CD4-positive, alpha-beta memory T cell (primary cell): ENCODE measurements around the gene PCMT1. TPM values are rescaled to one million over a fixed set of nuclear protein-coding genes. Genes with fewer than 3 reads are reported as not detected.

ENCODE experiments used
- CTCF ChIA-PET: fragments of 350-600 bp; sonication (Branson Sonifier 250); formaldehyde crosslinking; loops from one replicate; lab custom pipeline; 2021; ENCODE audit warnings: inconsistent platforms; ENCODE audit not compliant: partially characterized antibody; lab: Charles Lee
- POLR2A ChIA-PET: fragments of 350-600 bp; sonication (Branson Sonifier 250); formaldehyde crosslinking; loops from one replicate; lab custom pipeline; 2021; ENCODE audit not compliant: partially characterized antibody; lab: Charles Lee
- DNase-seq, 5 donors: peaks; one replicate each; pipeline versions ENCODE4 v3.0.0 to v3.0.0-alpha.2; 2020 to 2022; ENCODE audit warnings: mixed read lengths in 1 of 5
- H3K27ac ChIP-seq: one replicate; pipeline ENCODE4 v1.7.0; 2013; ENCODE audit warnings: low read depth, low read length
- H3K27me3 ChIP-seq: 2 replicates; pipeline ENCODE4 v1.7.0; 2013; ENCODE audit warnings: mild to moderate bottlenecking, low read length, moderate library complexity; ENCODE audit not compliant: insufficient read depth
- H3K36me3 ChIP-seq: 2 replicates; pipeline ENCODE4 v1.7.0; 2013; ENCODE audit warnings: mild to moderate bottlenecking, low read length, moderate library complexity; ENCODE audit not compliant: insufficient read depth
- H3K4me1 ChIP-seq: 2 replicates; pipeline ENCODE4 v1.7.0; 2013; ENCODE audit warnings: mild to moderate bottlenecking, low read length, moderate library complexity; ENCODE audit not compliant: insufficient read depth
- H3K4me3 ChIP-seq, 2 donors: one replicate each; pipeline ENCODE4 v1.7.0; 2013; ENCODE audit warnings: low read length in 2 of 2, mild to moderate bottlenecking in 1 of 2
- H3K9me3 ChIP-seq, 2 donors: one replicate each; pipeline ENCODE4 v1.7.0; 2013; ENCODE audit warnings: low read length in 2 of 2, control low read depth in 1 of 2; ENCODE audit not compliant: control insufficient read depth in 1 of 2
- H3K27ac Mint-ChIP-seq, 7 donors: one replicate each; pipeline ENCODE4 v1.8.0; 2020 to 2021; ENCODE audit warnings: mixed read lengths in 7 of 7, mild to moderate bottlenecking in 6 of 7, inconsistent platforms in 3 of 7, moderate library complexity in 3 of 7
- H3K27me3 Mint-ChIP-seq, 2 donors: one replicate each; pipeline ENCODE4 v1.8.0; 2020 to 2021; ENCODE audit warnings: mixed read lengths in 2 of 2
- H3K36me3 Mint-ChIP-seq, 2 donors: one replicate each; pipeline ENCODE4 v1.8.0; 2020 to 2021; ENCODE audit warnings: mixed read lengths in 2 of 2, inconsistent platforms in 1 of 2, mild to moderate bottlenecking in 1 of 2
- H3K4me1 Mint-ChIP-seq, 4 donors: one replicate each; pipeline ENCODE4 v1.8.0; 2020 to 2021; ENCODE audit warnings: mixed read lengths in 4 of 4, mild to moderate bottlenecking in 1 of 4
- H3K4me3 Mint-ChIP-seq, 8 donors: one replicate each; pipeline ENCODE4 v1.8.0; 2020 to 2021; ENCODE audit warnings: mixed read lengths in 8 of 8, mild to moderate bottlenecking in 7 of 8, moderate library complexity in 6 of 8, inconsistent platforms in 3 of 8
- H3K9me3 Mint-ChIP-seq, 8 donors: one replicate each; pipeline ENCODE4 v1.8.0; 2020 to 2021; ENCODE audit warnings: mixed read lengths in 8 of 8, mild to moderate bottlenecking in 5 of 8, inconsistent platforms in 3 of 8, moderate library complexity in 1 of 8
- intact Hi-C: fragments of 100-400 bp; cut with micrococcal nuclease; formaldehyde crosslinking; loops from one replicate; pipeline ENCODE4 v1.15.1; 2023
- polyA plus RNA-seq, 2 donors: library from polyadenylated mRNA; unstranded; fragments of 300-500 nt; fragmentation: Illumina TruSeq; gene quantifications; one replicate each; pipeline ENCODE4 v1.2.3, GENCODE V29; 2021
- total RNA-seq, 2 experiments: library from RNA; stranded (reverse); gene quantifications; one replicate each; pipeline ENCODE4 v1.2.3, GENCODE V29; 2021

PCMT1 gene
- total RNA-seq (10 to 100 TPM; 50.8 to 55.8 TPM), polyA plus RNA-seq (100 to 1,000 TPM; 145 to 196 TPM)

DNA sequence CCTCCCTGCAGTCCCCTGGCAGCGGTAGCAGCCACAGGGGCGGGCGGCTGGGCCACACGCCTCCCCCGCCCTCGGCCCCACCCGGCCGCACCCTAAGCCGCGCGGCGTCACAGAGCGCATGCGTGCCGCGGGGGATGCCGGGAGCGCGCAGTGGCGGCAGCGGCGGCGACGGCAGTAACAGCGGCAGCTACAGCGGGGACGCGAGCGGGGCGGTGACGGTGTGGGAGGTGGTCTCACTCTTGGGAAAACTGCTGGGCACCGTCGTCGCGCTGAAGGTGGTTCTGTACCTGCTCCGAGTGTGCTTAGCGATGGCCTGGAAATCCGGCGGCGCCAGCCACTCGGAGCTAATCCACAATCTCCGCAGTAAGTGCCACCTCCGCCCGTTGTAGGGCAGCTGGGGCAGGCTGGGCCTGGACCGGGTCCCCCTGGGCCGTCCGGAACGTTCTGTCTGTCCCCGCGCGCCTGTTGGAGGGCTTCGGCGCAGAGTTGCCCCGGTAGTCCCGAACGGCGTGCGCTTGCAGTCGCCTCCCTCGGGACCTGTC, at the start of gene PCMT1:
Gene PCMT1 (plus strand): TSS at position 148 of the 542 bp plus-strand sequence. CDS start 161 bp downstream, at position 309.
- Mint-ChIP-seq H3K4me1 (peaks cover 23 to 54% (median 38%) of the 10 kb centered on the region in 4 donors), H3K36me3 (peaks cover 0 to 15% of the 10 kb centered on the region in 2 donors), H3K4me3 (peak within 1 kb of the TSS; percentile 86 to 91 (median 90)), H3K27ac (peak within 1 kb of the TSS; percentile 75 to 95 (median 86)), H3K9me3 (no peaks in the 10 kb centered on the region), H3K27me3 (no peaks in the 10 kb centered on the region)
- peak within 1 kb of the TSS; percentile 83 for H3K27ac ChIP-seq
- peak; percentile 87 to 96 (median 93) for DNase-seq
- H3K36me3 ChIP-seq, result no peaks in the 10 kb centered on the region
- intact Hi-C loops, result loop anchor here (5.0 kb wide), 1 partner anchor 202 kb away; the partner anchor contains the start of gene PPIL4
- H3K4me1 ChIP-seq, result peaks cover 63% of the 10 kb centered on the region
- H3K4me3 ChIP-seq, result peak within 1 kb of the TSS; percentile 18 to 95
- H3K27me3 ChIP-seq, result no peaks in the 10 kb centered on the region
- CTCF ChIA-PET, result interaction anchor here (1.0 to 1.6 kb wide), 2 partner anchors 25 to 204 kb away, joined by 4 to 6 read pairs; partner anchors contain the start of gene PPIL4
- POLR2A ChIA-PET, result interaction anchor here (0.8 to 6.7 kb wide), 5 partner anchors 10 to 204 kb away, joined by 3 to 82 read pairs (median 4); partner anchors contain the start of genes LATS1 and PPIL4
- H3K9me3 ChIP-seq, result no peaks in the 10 kb centered on the region

DNA sequence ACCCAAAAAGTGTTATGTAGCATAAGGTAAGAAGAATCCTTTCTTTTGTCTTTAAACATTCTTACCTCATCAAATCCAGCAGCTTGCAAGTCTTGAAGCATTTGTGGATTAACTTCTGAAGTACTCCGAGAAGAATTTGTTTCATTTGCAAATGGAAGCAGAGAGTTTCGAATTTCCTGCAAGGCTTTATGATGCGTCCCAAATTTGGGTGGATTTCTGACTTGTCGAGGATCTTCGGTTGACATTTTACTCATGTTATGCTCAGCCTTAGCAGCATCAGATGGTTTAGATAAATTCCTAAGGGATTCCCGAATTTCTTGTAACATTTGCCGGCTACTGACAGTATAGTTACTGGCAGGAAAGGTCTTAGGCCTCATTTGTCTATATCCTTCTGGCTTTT, 47.8 kb upstream of the PCMT1 start:
- H3K27me3 Mint-ChIP-seq, result no peaks in the 10 kb centered on the region
- Histone ChIP-seq H3K27me3 (no peaks in the 10 kb centered on the region), H3K4me3 (no peak overlapping the region), H3K9me3 (no peaks in the 10 kb centered on the region), H3K27ac (no peak overlapping the region), H3K4me1 (peaks cover 43% of the 10 kb centered on the region), H3K36me3 (peaks cover 10% of the 10 kb centered on the region)
- intact Hi-C loops, result no loop called here
- peaks cover 28 to 54% (median 43%) of the 10 kb centered on the region in 4 donors for H3K4me1 Mint-ChIP-seq
- no peak overlapping the region for H3K4me3 Mint-ChIP-seq
- DNase-seq, result no peak
- peak overlapping the region in 3 of 7 donors; percentile 22 to 29 (median 25) for H3K27ac Mint-ChIP-seq
- CTCF ChIA-PET, result no interaction called here
- peaks cover 5 to 31% of the 10 kb centered on the region in 2 donors for H3K36me3 Mint-ChIP-seq
- POLR2A ChIA-PET, result interaction anchor here (2.2 kb wide), 1 partner anchor 16 kb away, joined by 15 read pairs; the partner anchor contains the start of gene LATS1
- no peaks in the 10 kb centered on the region for H3K9me3 Mint-ChIP-seq

DNA sequence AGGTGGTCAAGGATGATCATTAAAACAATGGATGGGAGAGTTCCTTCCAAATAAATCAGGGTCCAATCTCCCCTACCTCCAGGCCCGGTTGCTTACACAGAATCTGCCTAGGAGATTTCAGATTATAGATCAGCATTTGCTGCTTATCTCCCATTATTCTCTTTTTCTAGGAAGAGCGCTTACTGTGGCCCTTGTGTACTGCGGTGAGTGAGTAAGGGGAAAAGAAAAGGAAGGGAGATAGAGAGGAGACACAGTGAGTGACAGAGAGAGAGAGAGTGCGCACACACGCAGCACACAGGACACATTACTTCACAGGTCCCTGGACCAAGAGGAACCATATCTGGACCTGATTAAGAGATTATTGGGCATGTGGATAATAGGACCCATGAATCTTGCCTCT, 37.8 kb upstream of the PCMT1 start:
- intact Hi-C loops, result no loop called here
- no peaks in the 10 kb centered on the region for H3K36me3 ChIP-seq
- H3K9me3 ChIP-seq, result no peaks in the 10 kb centered on the region
- H3K27me3 ChIP-seq, result no peaks in the 10 kb centered on the region
- H3K4me3 ChIP-seq, result no peak overlapping the region
- Mint-ChIP-seq H3K27me3 (no peaks in the 10 kb centered on the region), H3K9me3 (no peaks in the 10 kb centered on the region), H3K36me3 (peaks cover 0 to 25% of the 10 kb centered on the region in 2 donors), H3K4me3 (peak overlapping the region in 2 of 8 donors; percentile 17 to 23), H3K4me1 (peaks cover 49 to 81% (median 63%) of the 10 kb centered on the region in 4 donors), H3K27ac (peak overlapping the region in 1 of 7 donors; percentile 38)
- DNase-seq, result no peak
- CTCF ChIA-PET, result interaction anchor here (0.6 kb wide), 1 partner anchor 66 kb away, joined by 4 read pairs; no protein-coding TSS in a partner anchor
- peaks cover 80% of the 10 kb centered on the region for H3K4me1 ChIP-seq
- POLR2A ChIA-PET, result no interaction called here
- no peak overlapping the region for H3K27ac ChIP-seq

DNA sequence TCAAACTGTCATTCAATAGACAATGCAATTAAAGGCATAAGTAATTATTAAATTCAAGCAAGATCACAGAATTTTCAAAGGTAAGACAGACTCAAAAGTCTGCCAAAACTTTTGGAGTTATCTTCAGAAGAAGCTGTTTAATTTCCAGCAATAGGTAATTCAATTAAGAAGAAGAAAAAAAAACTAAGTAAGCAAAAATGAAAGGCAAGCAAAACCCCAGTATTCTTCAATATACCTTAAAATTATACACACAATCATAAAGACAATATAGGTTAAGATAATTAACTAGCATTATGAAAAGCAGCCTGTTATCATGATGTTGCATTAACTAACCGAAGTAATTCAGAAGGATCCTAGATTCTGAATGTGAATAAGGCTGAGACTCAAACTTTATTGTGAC, 35.1 kb upstream of the PCMT1 start:
- H3K27me3 ChIP-seq, result no peaks in the 10 kb centered on the region
- H3K9me3 Mint-ChIP-seq, result no peaks in the 10 kb centered on the region
- peaks cover 0 to 28% of the 10 kb centered on the region in 2 donors for H3K36me3 Mint-ChIP-seq
- no peaks in the 10 kb centered on the region for H3K36me3 ChIP-seq
- ChIA-PET POLR2A (interaction anchor here (0.9 kb wide), 1 partner anchor 36 kb away, joined by 3 read pairs; the partner anchor contains the start of gene PCMT1), CTCF (interaction anchor here (1.2 kb wide), 1 partner anchor 10 kb away, joined by 4 read pairs; no protein-coding TSS in a partner anchor)
- H3K9me3 ChIP-seq, result no peaks in the 10 kb centered on the region
- H3K27ac ChIP-seq, result no peak overlapping the region
- no peaks in the 10 kb centered on the region for H3K27me3 Mint-ChIP-seq
- no peak for DNase-seq
- peaks cover 40 to 77% (median 57%) of the 10 kb centered on the region in 4 donors for H3K4me1 Mint-ChIP-seq
- intact Hi-C loops, result no loop called here
- no peak overlapping the region for H3K4me3 ChIP-seq
- H3K4me1 ChIP-seq, result peaks cover 72% of the 10 kb centered on the region
- peak overlapping the region in 2 of 7 donors; percentile 9 to 46 for H3K27ac Mint-ChIP-seq
- peak overlapping the region in 2 of 8 donors; percentile 37 to 43 for H3K4me3 Mint-ChIP-seq

DNA sequence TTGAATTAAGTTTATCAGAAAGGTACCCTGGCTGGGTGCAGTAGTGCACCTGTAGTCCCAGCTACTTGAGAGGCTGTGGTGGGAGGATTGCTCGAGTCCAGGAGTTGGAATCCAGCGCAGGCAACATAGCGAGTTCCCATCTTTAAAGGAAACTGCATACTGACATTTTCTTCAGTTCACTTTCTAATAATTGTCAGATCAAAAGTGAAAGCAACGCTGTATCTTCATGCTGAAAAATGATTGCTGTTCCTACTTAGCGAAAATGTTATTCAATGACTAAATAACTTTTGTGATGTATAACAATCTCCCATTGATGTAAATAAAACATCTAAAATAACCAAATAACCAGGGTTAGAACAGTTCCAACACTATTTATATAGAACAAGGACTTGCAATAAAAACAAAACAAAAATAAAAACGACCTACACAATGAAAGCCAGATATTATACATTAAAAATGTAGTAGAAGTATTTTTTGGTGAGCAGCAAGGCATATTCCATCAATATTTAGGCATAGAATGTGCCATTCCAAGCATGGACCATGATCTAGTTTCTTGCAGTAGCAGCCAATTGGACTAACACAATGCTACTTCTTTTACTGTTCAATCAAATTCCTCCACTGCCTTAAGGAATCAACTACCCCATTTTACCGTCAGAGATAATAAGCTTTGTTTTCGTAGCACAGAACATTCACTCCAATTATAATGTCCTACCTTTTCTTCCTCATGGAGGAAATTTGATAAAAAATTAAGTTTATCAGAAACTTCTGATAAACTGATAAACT, 33.2 kb upstream of the PCMT1 start:
- peaks cover 30 to 61% (median 44%) of the 10 kb centered on the region in 4 donors for H3K4me1 Mint-ChIP-seq
- POLR2A ChIA-PET, result interaction anchor here (0.6 to 4.4 kb wide), 6 partner anchors 12 to 69 kb away, joined by 3 to 82 read pairs (median 7); partner anchors contain the start of genes KATNA1, NUP43 and PCMT1
- peak overlapping the region; percentile 59 to 82 for H3K4me3 ChIP-seq
- peak overlapping the region; percentile 82 to 97 (median 94) for H3K27ac Mint-ChIP-seq
- intact Hi-C loops, result no loop called here
- H3K4me3 Mint-ChIP-seq, result peak overlapping the region; percentile 89 to 98 (median 94)
- peaks cover 53% of the 10 kb centered on the region for H3K4me1 ChIP-seq
- H3K27ac ChIP-seq, result peak overlapping the region; percentile 94
- CTCF ChIA-PET, result no interaction called here
- no peak for DNase-seq
- H3K27me3 Mint-ChIP-seq, result no peaks in the 10 kb centered on the region
- H3K36me3 Mint-ChIP-seq, result peaks cover 0 to 22% of the 10 kb centered on the region in 2 donors
- no peaks in the 10 kb centered on the region for H3K27me3 ChIP-seq
- no peaks in the 10 kb centered on the region for H3K9me3 Mint-ChIP-seq
- no peaks in the 10 kb centered on the region for H3K9me3 ChIP-seq
- no peaks in the 10 kb centered on the region for H3K36me3 ChIP-seq

DNA sequence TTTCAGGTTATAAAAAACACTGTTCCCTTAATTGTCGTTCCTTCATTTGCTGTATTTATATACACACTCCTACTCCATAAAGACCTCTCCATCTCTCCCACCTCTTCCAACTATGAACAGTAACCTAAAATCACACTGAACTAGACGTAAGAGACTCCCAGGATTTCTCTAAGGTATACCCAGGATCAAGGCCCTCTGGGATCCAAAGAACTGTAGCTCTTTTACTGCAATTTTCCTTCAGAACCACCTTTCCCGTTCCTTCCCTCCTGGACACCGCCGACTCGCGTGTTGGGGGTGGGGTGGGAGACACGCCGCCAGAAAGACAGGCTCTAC, 32.3 kb upstream of the PCMT1 start:
- Histone ChIP-seq H3K27me3 (no peaks in the 10 kb centered on the region), H3K4me1 (peaks cover 48% of the 10 kb centered on the region), H3K36me3 (no peaks in the 10 kb centered on the region), H3K27ac (peak overlapping the region; percentile 94), H3K9me3 (no peaks in the 10 kb centered on the region), H3K4me3 (peak overlapping the region; percentile 59 to 82)
- DNase-seq, result peak in 1 of 5 donors; percentile 4
- Mint-ChIP-seq H3K27me3 (no peaks in the 10 kb centered on the region), H3K27ac (peak overlapping the region; percentile 92 to 97 (median 95)), H3K36me3 (peaks cover 0 to 18% of the 10 kb centered on the region in 2 donors), H3K4me1 (peaks cover 26 to 55% (median 39%) of the 10 kb centered on the region in 4 donors), H3K9me3 (no peaks in the 10 kb centered on the region), H3K4me3 (peak overlapping the region; percentile 89 to 98 (median 94))
- CTCF ChIA-PET, result interaction anchor here (1.8 kb wide), 1 partner anchor 171 kb away, joined by 4 read pairs; the partner anchor contains the start of gene PPIL4
- intact Hi-C loops, result no loop called here
- POLR2A ChIA-PET, result interaction anchor here (0.6 to 4.4 kb wide), 20 partner anchors 9 to 172 kb away, joined by 3 to 82 read pairs (median 4); partner anchors contain the start of genes GINM1, KATNA1, NUP43 and PCMT1
